GM10266 (cell line): ENCODE measurements around the gene WWC2.
"Not testable (repeated sequence)": the region's sequence is repeated elsewhere in the genome, so short reads cannot be mapped to it uniquely, and the experiment has no call there.

ENCODE experiments used
- DNase-seq: peaks from one replicate; pipeline ENCODE4 v3.0.0; 2012; ENCODE audit errors: extremely low spot score
- TF ChIP-seq, protein P1 (sequence below): IDR thresholded peaks from 2 replicates; pipeline ENCODE4 v1.5.1; 2012; ENCODE audit warnings: mild to moderate bottlenecking, low read depth; ENCODE audit not compliant: control insufficient read depth, insufficient read depth; ENCODE audit errors: missing control alignments

Gene WWC2

DNA sequence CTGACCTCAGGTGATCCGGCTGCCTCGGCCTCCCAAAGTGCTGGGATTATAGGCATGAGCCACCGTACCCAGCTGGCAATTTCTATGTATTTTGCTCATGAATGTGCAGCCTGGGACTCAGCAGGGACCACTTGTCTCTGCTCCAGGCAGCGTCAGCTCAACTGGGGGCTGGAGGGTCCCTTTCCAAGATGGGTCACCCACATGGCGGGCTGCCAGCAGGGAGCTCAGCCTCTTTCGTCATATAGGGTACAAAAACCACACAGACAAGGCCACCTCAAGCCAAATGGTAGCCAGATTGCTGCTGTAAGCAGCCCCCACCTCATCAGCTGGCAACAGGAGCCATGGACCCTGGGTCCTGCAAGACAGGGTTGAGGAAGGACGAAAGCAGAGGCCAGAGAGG lies 225.6 kb downstream of the WWC2 start:
- TF ChIP-seq, protein P1, sequence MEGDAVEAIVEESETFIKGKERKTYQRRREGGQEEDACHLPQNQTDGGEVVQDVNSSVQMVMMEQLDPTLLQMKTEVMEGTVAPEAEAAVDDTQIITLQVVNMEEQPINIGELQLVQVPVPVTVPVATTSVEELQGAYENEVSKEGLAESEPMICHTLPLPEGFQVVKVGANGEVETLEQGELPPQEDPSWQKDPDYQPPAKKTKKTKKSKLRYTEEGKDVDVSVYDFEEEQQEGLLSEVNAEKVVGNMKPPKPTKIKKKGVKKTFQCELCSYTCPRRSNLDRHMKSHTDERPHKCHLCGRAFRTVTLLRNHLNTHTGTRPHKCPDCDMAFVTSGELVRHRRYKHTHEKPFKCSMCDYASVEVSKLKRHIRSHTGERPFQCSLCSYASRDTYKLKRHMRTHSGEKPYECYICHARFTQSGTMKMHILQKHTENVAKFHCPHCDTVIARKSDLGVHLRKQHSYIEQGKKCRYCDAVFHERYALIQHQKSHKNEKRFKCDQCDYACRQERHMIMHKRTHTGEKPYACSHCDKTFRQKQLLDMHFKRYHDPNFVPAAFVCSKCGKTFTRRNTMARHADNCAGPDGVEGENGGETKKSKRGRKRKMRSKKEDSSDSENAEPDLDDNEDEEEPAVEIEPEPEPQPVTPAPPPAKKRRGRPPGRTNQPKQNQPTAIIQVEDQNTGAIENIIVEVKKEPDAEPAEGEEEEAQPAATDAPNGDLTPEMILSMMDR = no peak
- no peak for DNase-seq

DNA sequence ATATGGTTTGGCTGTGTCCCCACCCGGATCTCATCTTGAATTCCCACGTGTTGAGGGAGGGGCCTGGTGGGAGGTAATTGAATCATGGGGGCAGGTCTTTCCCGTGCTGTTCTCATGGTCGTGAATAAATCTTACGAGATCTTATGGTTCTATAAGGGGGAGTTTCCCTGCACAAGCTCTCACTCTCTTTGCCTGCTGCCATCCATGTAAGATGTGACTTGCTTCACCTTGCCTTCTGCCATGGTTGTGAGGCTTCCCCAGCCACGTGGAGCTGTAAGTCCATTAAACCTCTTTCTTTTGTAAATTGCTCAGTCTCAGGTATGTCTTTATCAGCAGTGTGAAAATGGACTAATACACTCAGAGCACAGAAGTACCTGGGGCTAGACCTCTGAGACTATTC lies 227.3 kb downstream of the WWC2 start:
- DNase-seq = not testable (repeated sequence)

DNA sequence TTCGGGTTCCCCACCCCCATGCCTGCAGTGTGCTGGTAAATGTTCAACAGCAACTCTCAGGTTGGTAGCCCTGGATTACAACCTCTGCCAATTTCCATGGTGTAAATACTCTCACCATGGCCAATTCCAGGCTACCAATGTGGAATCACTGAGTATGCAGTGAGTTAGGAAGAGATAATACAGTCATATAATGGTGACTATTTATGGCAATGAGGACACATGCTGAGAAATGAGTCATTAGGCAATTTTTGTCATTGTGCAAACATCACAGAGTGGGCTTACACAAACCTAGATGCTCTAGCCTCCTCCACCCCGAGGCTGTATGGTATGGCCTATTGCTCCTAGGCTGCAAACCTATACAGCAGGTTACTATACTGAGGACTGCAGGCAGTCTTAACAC lies 227.8 kb downstream of the WWC2 start:
- TF ChIP-seq, protein P1 = no peak
- no peak for DNase-seq

DNA sequence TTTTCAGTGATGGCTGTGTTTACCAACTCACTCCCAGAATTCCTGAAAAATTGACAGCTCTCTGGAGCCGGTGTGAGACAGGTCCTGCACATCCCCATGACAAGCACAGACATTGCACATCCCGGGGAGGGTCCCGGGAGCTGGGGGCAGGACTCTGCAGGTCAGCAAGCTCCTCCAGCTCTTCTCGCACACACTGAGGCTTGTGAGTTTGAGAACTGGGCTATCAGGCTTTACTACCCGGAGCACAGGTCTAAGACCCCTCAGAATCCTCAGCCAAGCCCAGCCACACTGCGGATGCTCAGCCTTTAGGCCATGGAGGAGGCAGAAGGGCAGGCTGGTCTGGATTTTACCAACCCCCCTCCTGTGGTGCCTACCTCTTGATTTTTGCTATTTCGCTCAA lies 228.8 kb downstream of the WWC2 start:
- DNase-seq = no peak
- TF ChIP-seq, protein P1 = no peak

DNA sequence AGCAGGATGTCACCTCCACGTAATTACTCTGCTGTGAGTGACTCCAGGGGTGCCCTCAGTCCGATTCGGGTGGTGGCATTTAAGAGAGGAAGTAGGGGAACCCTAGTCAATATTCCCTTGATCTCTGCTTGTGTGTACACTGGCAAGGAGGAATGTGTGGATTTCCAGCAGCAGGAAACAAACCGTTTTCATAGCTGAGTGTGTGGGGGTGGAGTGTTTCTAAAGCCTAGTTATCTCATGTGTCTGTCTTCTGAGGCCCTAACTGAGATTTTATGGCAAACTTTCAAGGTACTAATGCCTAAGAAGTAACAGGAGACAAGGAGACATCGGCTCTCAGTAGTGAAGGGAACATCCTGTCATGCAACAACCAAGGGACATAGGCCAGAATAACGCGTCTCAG lies 229.8 kb downstream of the WWC2 start:
- no peak for DNase-seq
- TF ChIP-seq, protein P1 = no peak

DNA sequence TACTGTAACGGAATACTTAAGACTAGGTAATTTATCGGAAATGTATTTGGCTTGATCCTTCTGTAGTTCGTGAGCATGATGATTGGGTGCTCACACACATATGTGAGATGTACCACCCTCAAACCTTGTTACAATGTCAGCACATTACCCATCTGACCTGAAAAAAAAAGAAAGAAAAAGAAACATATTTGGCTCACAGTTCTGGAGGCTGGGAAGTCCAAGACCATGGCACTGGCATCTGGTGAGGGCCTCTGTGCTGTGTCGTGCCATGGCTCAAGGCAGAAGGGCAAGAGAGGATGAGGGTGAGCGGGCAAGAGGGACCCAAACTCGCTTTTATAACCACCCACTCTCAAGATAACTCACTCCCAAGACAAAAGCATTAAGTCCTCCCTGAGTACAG lies 230.2 kb downstream of the WWC2 start:
- TF ChIP-seq, protein P1 = no peak
- DNase-seq = no peak

DNA sequence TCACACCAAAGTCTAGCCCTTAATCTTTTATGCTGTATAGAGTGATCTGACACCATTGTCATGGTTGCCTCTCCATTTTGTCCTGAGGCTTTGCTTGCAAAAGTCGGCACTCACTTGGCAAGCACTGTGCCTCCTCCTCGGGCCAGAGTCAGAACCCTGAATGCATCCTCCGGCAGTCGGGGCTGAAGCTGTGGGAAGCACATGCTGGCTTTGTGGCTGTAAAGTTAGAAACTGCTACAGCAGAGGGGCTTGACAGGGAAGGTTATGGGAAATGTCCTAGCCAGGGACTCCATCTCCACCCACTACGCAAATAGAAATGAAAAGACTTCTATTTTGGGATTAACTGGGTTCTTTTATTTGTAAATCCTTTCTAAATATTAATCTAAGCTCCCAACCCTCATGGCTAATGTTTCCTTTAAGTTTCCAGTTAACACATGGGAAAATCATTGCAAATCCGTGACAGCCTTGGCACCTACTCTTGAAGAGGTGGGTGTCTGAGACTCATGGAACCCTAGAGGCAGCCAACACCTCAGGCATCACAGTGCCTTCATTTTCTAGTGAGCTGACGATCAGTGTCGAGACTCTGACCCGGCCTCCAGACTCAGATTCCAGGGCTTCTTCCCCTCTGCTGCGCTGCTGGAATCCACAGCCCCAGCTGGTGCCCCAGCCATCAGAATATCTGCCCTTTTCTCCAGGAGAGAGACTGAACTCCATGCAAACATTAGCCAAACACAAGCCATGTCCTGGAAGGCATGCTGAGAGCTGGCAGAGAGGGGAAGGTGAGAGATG lies 231.1 kb downstream of the WWC2 start:
- TF ChIP-seq, protein P1 = no peak

DNA sequence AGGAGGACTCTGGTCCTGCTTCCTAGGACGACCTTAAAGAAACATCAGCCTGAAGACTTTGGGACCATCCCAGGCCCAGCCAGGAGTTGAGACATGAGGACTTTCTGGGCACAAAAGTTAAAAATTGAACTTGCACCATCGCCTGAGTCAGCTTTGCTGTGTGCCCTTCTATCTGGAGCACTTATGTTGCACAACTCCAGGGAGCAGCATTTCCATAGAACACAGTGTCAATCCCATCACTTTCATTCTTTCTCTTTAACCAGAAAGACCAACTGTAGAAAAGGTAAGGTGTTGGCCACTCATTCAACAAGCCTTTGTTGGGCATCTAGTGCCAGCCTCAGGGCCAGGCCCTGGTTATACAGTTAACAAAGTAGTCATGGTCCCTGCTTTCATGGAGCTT lies 231.8 kb downstream of the WWC2 start:
- no peak for DNase-seq
- TF ChIP-seq, protein P1 = no peak

More for the DNA sequence above, 231.1 kb downstream of the WWC2 start:
- no peak for DNase-seq
